Measurements from ENCODE around the gene MAP1B. TPM values are rescaled to one million over a fixed set of nuclear protein-coding genes. Genes with fewer than 3 reads are reported as not detected.
A peak's percentile ranks its signal among the peaks of the same experiment; 100 is the strongest.

The MAP1B gene
- total and polyA plus RNA-seq, 10 of the 15 experiments (the other 5 are each of a cell fraction or from before 2014, with no cell fraction given): 0.02 to 0.81 (median 0.06) TPM; not detected in 1

DNA sequence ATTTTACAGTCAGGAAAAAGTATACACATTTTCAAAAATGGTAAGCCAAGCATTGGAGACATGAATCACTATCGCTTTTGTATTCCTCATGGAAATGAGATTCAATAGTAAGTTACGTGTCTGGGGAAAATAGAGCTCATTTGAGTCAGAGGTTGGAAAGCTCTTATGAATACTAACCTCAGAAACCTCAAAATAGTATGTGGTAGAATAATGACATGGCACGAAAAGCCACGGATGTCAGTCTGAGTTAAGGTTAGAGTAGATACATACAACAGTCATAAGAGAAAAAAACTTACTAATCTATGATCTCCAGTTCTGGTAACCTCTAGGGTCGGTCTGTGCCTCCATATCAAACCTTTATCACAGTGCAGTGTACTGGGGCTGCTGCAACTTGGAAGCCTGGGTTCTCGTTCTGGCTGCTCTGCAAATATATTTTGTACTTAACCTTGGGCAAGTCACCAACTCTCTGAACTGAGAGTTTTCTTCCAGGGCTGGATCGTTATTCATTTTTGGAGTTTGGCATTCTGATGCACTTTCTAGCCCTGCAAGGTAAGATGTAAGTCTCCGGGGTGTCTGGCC lies 31.8 kb downstream of the MAP1B start (continued):
- TF ChIP-seq, protein P1, sequence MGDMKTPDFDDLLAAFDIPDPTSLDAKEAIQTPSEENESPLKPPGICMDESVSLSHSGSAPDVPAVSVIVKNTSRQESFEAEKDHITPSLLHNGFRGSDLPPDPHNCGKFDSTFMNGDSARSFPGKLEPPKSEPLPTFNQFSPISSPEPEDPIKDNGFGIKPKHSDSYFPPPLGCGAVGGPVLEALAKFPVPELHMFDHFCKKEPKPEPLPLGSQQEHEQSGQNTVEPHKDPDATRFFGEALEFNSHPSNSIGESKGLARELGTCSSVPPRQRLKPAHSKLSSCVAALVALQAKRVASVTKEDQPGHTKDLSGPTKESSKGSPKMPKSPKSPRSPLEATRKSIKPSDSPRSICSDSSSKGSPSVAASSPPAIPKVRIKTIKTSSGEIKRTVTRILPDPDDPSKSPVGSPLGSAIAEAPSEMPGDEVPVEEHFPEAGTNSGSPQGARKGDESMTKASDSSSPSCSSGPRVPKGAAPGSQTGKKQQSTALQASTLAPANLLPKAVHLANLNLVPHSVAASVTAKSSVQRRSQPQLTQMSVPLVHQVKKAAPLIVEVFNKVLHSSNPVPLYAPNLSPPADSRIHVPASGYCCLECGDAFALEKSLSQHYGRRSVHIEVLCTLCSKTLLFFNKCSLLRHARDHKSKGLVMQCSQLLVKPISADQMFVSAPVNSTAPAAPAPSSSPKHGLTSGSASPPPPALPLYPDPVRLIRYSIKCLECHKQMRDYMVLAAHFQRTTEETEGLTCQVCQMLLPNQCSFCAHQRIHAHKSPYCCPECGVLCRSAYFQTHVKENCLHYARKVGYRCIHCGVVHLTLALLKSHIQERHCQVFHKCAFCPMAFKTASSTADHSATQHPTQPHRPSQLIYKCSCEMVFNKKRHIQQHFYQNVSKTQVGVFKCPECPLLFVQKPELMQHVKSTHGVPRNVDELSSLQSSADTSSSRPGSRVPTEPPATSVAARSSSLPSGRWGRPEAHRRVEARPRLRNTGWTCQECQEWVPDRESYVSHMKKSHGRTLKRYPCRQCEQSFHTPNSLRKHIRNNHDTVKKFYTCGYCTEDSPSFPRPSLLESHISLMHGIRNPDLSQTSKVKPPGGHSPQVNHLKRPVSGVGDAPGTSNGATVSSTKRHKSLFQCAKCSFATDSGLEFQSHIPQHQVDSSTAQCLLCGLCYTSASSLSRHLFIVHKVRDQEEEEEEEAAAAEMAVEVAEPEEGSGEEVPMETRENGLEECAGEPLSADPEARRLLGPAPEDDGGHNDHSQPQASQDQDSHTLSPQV (IDR thresholded peaks at IDR 0.05): no peak
- no peak for TF ChIP-seq CHD4 (IDR thresholded peaks at IDR 0.05)
- TF ChIP-seq SIN3A (IDR thresholded peaks at IDR 0.05; ENCODE audit: low read depth, low read length): no peak
- TF ChIP-seq NFXL1 (IDR thresholded peaks at IDR 0.05; ENCODE audit: borderline replicate concordance): no peak
- TF ChIP-seq NR2F1 (conservative IDR thresholded peaks at IDR 0.05): no peak
- no peak for TF ChIP-seq IRF4 (IDR thresholded peaks at IDR 0.05; ENCODE audit: low read depth, low read length)
- TF ChIP-seq RUNX3 (IDR thresholded peaks at IDR 0.05; ENCODE audit: low read length): peak; percentile 83
- TF ChIP-seq RBBP5 (conservative IDR thresholded peaks at IDR 0.05): no peak
- no peak for TF ChIP-seq NFYB (IDR thresholded peaks at IDR 0.05; ENCODE audit: insufficient read depth, low read depth, low read length)
- TF ChIP-seq, protein P2, sequence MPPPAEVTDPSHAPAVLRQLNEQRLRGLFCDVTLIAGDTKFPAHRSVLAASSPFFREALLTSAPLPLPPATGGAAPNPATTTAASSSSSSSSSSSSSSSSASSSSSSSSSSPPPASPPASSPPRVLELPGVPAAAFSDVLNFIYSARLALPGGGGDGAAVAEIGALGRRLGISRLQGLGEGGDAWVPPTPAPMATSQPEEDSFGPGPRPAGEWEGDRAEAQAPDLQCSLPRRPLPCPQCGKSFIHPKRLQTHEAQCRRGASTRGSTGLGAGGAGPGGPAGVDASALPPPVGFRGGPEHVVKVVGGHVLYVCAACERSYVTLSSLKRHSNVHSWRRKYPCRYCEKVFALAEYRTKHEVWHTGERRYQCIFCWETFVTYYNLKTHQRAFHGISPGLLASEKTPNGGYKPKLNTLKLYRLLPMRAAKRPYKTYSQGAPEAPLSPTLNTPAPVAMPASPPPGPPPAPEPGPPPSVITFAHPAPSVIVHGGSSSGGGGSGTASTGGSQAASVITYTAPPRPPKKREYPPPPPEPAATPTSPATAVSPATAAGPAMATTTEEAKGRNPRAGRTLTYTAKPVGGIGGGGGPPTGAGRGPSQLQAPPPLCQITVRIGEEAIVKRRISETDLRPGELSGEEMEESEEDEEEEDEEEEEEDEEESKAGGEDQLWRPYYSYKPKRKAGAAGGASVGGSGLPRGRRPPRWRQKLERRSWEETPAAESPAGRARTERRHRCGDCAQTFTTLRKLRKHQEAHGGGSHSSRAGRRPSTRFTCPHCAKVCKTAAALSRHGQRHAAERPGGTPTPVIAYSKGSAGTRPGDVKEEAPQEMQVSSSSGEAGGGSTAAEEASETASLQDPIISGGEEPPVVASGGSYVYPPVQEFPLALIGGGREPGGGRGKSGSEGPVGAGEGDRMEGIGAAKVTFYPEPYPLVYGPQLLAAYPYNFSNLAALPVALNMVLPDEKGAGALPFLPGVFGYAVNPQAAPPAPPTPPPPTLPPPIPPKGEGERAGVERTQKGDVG (CRISPR knock-in tag; IDR thresholded peaks at IDR 0.05): no peak
- TF ChIP-seq, protein P3, sequence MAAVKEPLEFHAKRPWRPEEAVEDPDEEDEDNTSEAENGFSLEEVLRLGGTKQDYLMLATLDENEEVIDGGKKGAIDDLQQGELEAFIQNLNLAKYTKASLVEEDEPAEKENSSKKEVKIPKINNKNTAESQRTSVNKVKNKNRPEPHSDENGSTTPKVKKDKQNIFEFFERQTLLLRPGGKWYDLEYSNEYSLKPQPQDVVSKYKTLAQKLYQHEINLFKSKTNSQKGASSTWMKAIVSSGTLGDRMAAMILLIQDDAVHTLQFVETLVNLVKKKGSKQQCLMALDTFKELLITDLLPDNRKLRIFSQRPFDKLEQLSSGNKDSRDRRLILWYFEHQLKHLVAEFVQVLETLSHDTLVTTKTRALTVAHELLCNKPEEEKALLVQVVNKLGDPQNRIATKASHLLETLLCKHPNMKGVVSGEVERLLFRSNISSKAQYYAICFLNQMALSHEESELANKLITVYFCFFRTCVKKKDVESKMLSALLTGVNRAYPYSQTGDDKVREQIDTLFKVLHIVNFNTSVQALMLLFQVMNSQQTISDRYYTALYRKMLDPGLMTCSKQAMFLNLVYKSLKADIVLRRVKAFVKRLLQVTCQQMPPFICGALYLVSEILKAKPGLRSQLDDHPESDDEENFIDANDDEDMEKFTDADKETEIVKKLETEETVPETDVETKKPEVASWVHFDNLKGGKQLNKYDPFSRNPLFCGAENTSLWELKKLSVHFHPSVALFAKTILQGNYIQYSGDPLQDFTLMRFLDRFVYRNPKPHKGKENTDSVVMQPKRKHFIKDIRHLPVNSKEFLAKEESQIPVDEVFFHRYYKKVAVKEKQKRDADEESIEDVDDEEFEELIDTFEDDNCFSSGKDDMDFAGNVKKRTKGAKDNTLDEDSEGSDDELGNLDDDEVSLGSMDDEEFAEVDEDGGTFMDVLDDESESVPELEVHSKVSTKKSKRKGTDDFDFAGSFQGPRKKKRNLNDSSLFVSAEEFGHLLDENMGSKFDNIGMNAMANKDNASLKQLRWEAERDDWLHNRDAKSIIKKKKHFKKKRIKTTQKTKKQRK (IDR thresholded peaks at IDR 0.05; ENCODE audit: low read depth, low read length): no peak
- no peak for TF ChIP-seq PAX5 (IDR thresholded peaks at IDR 0.05; ENCODE audit: borderline replicate concordance, low read depth, low read length)

Measured in GM12878 (cell line).